Stromal cell of bone marrow (primary cell): ENCODE data around the gene ACTL7B.
"Not testable (repeated sequence)": the region's sequence is repeated elsewhere in the genome, so short reads cannot be mapped to it uniquely, and the experiment has no call there.

ENCODE experiments used
- DNase-seq: peaks from one replicate; pipeline ENCODE4 v3.0.0-alpha.2; 2012; ENCODE audit warnings: low read depth

Gene ACTL7B

DNA sequence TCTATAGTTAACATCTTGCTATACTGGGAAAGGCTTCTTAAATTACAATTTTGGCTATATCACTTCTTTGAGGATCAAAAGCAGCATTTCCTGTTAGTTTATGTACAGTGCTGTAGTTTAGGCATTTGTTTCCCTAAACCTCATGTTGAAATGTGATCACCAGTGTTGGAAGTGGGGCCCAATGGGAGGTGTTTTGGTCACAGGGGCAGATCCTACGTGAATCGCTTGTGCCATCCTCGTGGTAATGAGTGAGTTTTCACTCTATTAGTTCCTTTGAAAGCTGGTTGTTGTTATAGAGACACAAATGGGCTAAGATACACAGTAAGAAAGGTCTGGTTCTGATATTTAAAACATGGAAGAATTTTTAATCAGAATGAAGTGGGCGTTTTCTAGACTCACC lies 12.0 kb upstream of the ACTL7B start:
- no peak for DNase-seq

DNA sequence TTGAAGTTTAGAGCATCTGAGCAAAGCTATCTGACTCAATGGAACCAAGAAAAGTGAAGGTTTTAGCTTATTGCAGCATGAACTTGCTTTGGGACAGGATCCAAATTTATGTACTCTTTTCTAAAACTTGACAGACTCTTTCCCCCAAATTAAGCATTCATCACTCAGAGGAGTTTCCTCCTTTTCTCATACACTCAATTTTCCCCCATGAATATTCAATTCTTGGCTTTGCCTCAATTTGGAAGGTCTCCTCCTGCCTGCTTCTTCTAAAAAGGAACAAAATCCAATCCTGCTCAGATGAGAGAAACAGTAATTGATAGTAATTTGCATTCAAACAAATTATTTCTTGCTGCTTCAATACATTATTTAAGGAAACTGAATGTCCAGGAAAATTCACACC lies 11.3 kb upstream of the ACTL7B start:
- no peak for DNase-seq

DNA sequence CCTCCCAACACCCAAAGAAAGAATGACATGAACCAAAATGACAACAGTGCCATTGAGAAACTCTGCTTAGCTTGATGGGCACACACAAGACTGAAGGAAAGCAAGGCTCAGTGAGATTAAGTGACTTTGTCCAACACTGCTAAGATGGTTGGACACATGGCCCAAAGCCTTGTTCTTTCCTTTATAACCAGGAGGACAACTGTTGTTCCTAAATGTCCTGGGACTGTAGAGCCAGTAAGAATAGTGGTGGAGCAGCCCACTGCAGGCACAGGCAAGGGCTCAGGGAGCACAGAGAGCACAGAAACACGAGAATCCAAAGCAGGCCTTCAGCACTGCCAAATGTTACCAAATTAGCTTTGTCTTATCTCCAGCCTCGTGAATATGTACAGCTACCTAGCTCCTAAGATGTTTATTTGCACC lies 10.2 kb upstream of the ACTL7B start:
- DNase-seq: no peak

DNA sequence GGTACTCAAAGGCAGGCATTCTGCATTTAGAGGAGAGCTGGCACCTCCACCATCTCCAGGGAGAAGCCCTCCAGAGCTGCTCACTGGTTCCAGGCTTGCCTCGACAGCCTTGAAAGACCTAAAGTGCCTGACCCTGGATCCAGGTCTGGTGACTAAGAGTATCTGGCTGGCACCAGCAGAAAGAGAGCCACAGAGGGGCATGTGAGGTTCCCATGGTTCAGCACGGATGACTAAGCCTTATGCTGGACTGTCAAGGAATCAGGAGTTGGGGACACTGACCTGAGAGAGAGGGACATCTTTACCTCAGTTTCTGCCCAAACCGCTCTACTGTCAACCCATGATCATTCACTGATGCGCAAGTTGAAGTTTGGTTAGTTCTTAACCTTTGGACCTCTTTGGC lies 9.3 kb upstream of the ACTL7B start:
- no peak for DNase-seq

DNA sequence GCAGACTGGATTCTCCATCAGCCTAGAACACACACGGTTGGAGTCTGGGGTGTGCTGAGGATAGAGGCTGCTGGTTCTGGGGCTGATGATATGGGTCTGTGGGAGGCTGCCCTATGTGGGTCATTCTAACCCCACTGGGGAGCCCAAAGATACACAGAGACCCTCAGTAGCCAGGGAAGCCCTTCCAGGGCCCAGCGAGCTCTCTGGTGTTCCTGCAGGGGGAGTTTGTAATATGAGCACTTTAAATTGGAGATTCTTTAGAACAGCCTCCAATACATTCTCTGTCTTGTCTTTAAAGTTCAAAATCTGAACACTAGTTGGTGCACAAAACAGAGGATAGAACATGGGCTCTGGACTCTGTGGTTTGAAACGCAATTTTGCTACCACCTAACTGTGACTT lies 8.7 kb upstream of the ACTL7B start:
- no peak for DNase-seq

DNA sequence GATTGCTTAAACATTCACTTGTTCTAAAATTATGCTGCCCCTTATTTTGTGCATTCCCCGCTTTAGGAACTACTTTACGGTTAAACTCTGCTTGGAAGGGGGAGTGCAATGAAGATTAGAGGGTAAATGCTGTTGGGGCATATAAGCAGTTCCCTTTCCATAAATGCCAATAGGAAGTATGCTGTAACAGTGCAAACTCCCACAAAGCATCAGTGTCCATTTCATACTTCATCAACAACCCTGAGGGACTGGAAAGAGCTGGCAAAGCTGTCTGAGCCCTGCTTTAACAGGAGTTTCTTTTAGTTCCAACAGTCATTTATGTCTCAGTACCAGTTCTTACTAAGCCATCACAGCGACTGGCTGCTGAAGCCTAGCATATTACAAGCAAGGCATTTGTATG lies 8.1 kb upstream of the ACTL7B start:
- DNase-seq: no peak

DNA sequence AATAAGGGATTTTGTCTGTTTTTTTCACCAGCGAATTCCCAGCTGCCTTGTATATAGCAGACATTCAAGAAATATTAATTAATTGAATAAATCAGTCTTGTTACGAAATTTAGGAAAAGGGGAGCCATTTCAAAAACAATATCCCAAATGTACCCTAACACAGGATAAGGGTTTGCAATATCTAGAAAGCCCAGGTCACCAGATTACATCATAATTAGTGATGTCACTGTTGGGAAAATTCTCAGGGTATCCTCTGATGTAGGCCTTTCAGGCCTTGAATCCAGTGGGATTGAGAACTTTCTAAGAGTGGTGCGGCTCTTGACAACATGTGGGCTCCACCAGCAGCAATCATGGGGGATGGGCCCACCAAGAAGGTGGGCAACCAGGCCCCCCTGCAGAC lies 6.2 kb upstream of the ACTL7B start, which contains the start of gene ACTL7A:
TSS of gene ACTL7A (plus strand) at position 270 of the 400 bp plus-strand sequence. CDS start at position 327, 57 bp downstream.
- no peak for DNase-seq

DNA sequence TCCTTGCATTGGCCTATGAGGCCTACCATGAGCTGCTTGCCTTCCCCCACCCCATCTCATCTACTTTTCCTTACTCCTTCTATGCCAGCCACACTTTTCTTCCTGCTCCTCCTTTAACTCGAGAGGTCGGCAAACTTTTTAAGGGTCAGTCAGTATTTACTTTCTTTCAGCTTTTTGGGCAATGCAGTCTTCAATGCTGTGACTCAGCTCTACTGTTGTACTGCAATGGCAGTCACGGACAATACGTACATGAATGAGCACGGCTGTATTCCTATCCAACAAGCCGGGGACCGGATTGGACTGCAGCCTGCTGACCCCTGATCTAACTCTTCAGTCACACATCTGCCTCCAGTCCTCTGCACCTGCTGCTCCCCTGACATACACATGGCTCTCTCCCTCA lies 5.7 kb upstream of the ACTL7B start:
- DNase-seq: no peak

DNA sequence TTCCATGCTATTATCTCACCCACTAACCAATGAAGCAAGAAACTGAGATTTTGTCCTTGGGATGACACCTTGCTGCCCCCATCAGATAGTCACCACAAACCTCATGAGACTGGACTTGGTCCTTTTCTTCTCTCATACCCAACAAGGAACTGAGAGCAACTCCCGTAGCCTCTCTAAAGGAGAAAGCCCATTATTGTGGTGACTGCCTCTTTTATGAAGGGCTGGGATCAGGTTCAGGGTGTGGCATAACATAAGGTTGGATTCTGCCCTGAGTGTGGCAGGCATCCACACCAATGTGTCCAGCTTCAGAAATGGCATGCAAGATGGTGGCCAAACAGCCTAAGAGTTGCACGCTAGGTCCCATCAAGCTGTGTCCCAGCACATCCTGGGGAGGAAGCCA lies 5.0 kb upstream of the ACTL7B start:
- DNase-seq: no peak

DNA sequence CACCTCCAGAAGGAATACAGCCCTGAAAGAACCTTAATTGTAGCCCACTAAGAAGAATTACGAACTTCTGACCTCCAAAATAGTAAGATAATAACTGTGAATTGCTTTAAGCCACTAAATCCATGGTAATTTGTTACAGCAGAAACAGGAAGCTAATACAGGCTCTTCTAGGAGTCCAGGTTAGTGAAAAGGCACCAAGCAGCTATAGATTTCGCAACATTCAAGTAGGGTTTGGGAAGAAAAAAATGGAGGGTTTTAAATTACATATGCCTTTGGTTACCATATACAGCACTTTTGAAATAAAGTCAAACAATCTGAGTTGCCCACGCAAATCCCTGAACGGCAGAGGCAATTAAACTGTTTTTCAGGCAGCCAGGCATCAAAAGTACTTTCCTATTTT lies 4.6 kb upstream of the ACTL7B start:
- no peak for DNase-seq

DNA sequence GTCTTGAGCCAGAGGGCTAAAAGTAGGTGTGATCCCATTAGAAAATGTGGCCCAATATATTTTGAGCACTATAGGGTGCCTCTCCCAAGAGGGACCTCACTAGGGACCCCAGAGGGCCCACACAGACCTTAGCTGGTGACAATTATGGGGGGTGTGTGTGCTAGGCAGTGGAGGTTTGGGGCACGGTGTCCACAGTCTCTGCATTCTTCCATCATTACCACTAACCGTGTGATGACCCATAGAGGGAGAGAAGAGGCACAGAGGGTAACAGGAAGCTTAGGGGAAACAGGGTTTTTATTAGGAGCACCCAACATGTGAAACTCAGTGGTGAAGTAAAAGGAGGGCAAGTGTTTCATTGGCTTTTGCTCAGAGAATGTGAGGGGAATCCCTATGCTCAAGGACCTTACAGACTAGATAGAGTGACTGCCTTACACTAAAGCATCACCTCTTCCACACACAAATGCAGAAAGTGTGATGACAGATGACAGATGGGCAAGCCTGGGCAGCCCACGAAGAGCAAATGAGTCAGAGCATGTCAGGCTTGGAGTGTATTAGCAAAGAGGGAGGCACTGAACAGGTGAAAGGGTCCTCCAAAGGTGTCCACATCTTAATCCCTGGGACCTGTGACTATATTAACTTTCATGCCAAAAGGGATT lies 3.8 kb upstream of the ACTL7B start:
- no peak for DNase-seq

DNA sequence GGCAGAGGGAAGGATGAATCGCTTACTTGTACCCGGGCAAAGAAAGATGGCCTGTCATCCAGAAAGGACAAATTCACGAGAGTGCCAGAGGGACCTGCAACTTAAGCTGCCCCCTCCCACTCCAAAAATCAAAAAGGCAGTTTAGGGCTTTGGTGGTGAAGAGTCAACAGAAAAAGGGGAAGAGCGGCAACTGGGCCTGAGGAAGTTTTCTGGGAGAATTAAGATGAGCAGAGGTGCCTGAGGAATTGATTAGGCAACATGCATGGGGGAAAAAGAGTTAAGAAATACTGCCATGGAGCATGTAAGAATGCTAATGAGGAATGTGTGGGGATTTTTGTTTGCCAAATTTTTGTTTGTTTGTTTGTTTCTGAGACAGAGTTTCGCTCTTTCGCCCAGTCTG lies 1.8 kb upstream of the ACTL7B start:
- DNase-seq: no peak

DNA sequence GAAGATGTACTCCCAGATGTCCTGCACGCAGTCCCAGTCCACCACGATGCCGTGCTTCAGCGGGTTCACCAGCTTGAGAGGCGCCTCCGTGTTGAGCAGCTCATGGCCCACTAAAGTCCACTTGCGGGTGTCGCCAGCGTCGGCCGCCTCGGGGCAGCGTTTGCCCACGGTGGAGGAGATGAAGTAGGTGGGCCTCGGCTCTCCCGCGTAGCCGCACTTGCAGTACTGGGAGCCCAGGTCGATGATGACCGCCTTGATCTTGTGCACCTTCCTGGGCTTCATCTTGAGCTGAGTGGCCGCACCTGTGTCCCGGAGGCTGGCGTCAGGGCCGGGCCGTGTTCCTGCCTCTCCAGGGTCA lies 278 bp downstream of the ACTL7B start:
- DNase-seq: no peak

DNA sequence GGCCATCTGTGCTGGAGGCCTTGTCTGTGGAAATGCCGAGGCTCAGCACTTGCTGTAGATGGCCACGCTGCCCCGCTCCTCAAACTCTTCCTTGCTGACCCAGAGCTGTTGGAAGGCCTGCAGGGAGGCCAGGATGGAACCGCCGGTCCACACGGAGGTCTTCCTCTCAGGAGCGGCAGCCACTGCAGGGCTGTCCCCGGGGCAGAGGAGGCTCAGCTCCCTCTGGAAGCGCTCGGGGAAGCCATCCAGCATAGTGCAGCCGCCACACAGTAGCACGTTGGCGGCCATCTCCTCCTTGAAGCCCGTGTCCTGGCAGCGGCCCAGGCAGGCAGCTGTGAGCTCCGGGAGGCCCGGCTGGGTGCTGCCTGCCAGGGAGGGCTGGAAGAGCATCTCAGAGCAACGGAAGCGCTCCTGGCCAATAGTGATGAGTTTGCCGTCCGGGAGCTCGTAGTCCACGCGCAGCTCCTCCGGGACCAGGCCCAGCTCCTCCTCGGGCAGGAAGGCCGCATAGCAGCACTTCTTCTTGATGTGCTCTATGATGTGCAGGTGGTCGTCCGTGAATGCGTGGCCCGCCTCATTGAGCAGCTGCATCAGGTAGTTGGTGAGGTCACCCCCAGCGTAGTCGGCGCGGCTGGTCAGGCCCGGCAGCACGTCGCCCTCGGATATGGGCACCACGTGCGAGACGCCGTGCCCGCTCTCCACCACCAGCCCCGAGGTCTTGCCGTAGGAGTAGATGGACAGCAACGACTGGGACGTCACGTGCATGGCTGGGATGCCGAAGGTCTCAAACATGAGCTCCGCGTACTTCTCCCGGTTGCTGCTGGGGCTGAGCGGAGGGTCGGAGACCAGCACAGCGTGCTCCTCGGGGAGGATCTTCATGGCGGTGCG lies 901 bp downstream of the ACTL7B start:
- no peak for DNase-seq

DNA sequence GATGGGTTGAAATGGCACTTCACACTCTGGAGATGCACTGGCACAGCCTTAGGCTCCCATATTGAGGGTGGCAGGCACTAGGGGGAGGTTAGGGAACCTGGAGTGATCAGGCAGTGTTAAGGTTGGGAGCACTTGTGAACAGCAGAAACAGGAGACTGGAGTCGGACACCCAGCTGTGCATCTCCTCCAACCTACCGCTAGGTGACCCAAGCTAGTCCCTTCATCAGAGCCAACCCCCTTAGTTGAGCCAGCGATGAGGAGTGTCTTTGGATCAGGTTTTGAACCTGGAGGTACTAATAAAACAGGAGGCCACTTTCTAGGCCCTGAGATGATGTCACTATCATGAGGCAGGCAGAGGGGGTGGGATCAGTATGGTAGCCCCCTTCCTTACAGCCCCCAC lies 1.7 kb downstream of the ACTL7B start:
- DNase-seq: no peak

DNA sequence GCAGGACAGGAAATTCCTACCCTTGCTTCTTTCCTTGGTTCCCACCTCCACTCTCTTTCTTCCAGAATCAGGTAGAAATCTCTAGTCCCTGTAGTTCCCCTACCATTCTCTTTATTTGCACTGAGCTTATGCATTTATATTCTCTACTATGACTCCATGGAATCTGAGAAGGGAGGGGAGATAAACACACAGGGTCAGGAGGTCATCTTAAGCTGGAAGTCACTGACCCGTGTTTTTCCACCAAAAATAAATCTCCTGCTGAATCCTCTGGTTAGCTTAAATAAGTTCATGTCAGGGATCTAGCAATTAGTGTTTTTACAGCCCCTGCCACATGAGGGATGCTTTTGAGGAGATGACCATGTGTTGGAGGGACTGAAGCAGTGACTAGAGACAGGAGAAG lies 3.7 kb downstream of the ACTL7B start:
- no peak for DNase-seq

DNA sequence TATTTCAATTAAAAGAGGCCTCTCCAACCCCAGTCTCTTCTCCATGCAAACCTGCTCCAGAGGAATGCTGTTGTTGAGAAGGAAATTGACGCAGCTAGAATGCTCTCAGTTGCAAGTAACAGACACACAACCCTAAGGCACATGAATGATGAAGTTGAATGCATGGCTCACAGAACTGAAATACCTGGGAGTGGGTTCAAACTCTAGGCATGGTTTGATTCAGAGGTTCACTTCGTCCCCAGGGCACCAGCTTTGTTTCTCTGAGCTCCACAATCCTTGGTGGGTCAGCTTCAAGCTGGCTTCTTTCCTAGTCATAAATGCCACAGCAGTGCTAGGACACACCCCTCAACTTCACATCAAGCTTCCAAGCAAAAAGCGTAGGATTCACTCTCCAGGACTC lies 4.6 kb downstream of the ACTL7B start:
- no peak for DNase-seq

DNA sequence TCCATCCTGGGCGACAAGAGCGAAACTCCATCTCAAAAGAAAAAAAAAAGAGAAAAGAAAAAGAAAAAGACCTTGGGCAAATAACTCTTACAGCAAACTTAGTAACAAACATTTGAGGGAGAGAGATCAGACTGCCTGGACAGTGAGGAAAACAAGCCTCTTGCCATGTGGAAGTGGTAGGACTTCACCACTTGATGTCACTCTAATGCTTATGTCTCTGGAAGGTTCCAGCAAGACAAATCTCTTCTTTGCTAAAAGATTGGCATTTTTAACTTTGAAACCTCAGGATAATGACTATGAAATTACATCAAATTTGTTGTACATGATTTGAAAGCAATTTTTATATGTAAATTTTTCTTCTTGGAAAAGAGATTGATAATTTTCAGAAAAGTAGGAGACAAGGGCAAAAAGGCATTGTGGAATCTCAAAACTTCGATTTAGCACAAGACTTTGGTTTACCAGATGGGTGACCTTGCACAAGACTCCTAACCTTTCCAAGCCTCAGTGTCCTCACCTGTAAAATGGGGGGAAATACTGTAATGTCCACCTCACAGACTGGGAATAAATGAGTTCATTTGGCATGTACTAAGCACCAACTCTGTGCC lies 5.4 kb downstream of the ACTL7B start:
- DNase-seq: no peak

DNA sequence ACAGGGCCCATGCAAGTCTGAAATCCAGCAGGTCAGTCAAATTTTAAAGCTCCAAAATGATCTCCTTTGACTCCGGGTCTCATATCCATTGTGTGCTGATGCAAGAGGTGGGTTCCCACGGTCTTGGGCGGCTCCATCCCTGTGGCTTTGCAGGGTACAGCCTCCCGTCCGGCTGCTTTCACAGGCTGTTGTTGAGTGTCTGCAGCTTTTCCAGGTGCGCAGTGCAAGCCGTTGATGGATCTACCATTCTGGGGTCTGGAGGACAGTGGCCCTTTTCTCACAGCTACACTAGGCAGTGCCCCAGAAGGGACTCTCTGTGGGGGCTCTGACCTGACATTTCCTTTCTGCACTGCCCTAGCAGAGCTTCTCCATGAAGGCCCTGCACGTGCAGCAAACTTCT lies 7.5 kb downstream of the ACTL7B start:
- not testable (repeated sequence) for DNase-seq

DNA sequence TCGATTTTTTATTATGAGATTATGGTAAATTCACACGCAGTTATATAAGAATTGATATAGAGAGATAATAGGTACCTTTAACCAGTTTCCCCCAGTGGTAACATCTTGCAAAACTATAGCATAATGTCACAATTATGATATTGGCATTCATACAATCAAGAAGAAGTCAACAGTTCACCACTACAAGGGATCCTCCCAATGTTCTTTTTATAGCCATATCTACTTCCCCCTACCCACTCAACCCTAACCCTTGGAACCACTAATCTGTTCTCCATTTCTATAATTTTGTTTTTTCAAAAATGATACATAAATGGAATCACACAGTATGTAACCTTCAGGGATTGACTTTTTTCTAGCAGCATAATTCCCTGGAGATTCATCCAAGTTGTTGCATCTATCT lies 9.8 kb downstream of the ACTL7B start:
- DNase-seq: no peak

DNA sequence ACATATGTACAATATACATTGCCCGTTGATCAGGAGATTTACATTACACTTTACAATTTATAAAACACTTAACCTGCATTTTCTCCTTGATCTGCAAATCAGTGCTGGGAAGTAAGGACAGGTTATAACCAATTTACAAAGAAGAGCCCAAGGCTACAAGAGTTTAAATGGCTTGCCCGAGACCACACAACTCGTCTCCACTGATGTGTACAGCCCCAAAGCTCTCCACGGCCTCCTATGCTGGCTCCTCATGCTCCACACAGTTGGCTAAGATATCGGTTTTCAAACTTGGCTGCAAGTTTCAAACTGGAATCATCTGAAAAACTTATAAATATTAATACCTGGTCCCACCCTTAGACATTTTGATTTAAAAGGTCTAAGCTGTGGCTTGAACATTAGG lies 10.3 kb downstream of the ACTL7B start:
- no peak for DNase-seq

DNA sequence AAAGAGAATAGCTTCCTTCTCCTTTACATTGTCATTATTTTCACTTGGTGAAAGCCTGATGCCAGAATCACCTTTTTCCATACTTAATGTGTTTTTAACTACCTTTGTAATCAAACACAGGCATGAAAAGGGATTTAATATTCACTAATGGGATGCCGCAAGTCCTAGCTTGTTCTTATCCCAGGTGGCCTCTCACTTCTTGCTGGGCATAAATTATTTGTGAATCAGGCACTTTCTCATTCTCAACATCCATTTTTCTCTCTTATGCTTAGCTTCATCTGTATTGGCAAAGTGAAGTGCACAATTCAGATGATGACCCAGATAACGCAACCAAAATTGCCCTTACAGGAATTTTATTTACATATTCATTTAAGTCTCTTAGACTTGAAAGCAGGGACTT lies 10.9 kb downstream of the ACTL7B start:
- no peak for DNase-seq

DNA sequence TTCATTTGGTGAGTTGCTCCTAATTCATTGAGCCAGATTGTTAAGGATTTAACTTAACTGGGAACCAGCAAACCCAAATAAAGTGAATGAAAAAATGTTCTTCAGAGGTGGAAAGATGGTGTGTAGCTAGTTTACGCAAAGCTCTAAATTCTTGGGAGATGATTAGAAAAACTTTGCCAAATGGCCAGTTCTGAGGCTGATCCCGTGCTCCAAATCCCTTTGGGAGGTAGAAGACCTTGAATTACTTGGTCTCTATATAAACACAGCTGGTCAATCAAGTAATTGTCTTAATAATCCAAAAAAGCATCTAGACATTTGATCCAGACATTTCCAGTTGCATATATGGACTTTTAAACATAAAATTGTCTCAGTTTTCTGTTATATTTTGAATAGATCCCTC lies 11.4 kb downstream of the ACTL7B start:
- no peak for DNase-seq
